Heart left ventricle (tissue), 13 donors: Measurements from ENCODE around the gene COX19.

Experiments used
- CTCF ChIP-seq, 12 donors: fragments of 200-600 bp; sonication (generic) in 4 of 12; IDR thresholded peaks; one replicate each; pipeline versions ENCODE4 v1.5.0 to v1.8.0; 2018 to 2022; ENCODE audit warnings: antibody characterized with exemption in 12 of 12, mild to moderate bottlenecking in 5 of 12
- POLR2A ChIP-seq, 2 donors: fragments of 450-650 bp; IDR thresholded peaks; one replicate each; pipeline ENCODE4 v1.6.1; 2017; ENCODE audit warnings: antibody characterized with exemption in 2 of 2, mild to moderate bottlenecking in 2 of 2, moderate library complexity in 2 of 2
- donor health status: ischemic (EF 13 %, LVEDD 7.1; RV severe dilation, severe dysfunction).
- donor health status: DM: no; HTN: yes; CAD: no.
- donor health status: DM: no; HTN: no; CAD: no.
- donor health status: ischemic (EF 25% LVEDD 6.9; RV normal size, moderate dysfunction).
- donor health status: ischemic (EF 25% LVEDD 5.7; RV mildly dilated, moderate dysfunction).
- donor health status: ischemic (EF 35%, LVEDD 5.7; RV mildly dilated, moderate dysfunction).
- donor health status: nonischemic (EF 11% LVEDD 7.7; RV severe dilation, severe dysfunction).
- donor health status: DM: yes; HTN: yes; CAD: no.
- donor health status: PGD.
- donor health status: ischemic (EF 29% LVEDD 5.4; RV normal size, mild dysfunction).
- donor health status: nonischemic (EF 23%, LVEDD 6.1; RV moderate dilation, normal function).

GRCh38 chr7:934469-935163, 40.7 kb downstream of the COX19 start:
- TF ChIP-seq CTCF (IDR thresholded peaks at IDR 0.05) (no peak), POLR2A (IDR thresholded peaks at IDR 0.05) (no peak)
